HEK293T (cell line): Measurements from ENCODE around the gene ITGA3.

Experiments
- ARNT ChIP-seq: fragments of 450-650 bp; IDR thresholded peaks from 2 replicates; pipeline ENCODE4 v1.6.1; 2017; ENCODE audit warnings: mild to moderate bottlenecking
- BHLHE40 ChIP-seq: fragments of 450-650 bp; IDR thresholded peaks from 2 replicates; pipeline ENCODE4 v1.6.1; 2016; ENCODE audit warnings: mild to moderate bottlenecking, moderate library complexity, borderline replicate concordance
- ELF4 ChIP-seq: fragments of 450-650 bp; IDR thresholded peaks from 2 replicates; pipeline ENCODE4 v1.6.1; 2017; ENCODE audit warnings: antibody characterized with exemption
- FOXA1 ChIP-seq: fragments of 450-650 bp; IDR thresholded peaks from 2 replicates; pipeline ENCODE4 v1.6.1; 2016; ENCODE audit warnings: mild to moderate bottlenecking
- FOXM1 ChIP-seq: fragments of 450-650 bp; IDR thresholded peaks from 2 replicates; pipeline ENCODE4 v1.6.1; 2017; ENCODE audit warnings: mild to moderate bottlenecking, borderline replicate concordance
- HDGF ChIP-seq: fragments of 450-650 bp; IDR thresholded peaks from 2 replicates; pipeline ENCODE4 v1.6.1; 2017; ENCODE audit warnings: antibody characterized with exemption, borderline replicate concordance
- L3MBTL2 ChIP-seq: fragments of 450-650 bp; conservative IDR thresholded peaks from 2 replicates; pipeline ENCODE4 v1.6.1; 2016; ENCODE audit warnings: mild to moderate bottlenecking
- LEF1 ChIP-seq: fragments of 450-650 bp; IDR thresholded peaks from 2 replicates; pipeline ENCODE4 v1.6.1; 2017; ENCODE audit warnings: mild to moderate bottlenecking, borderline replicate concordance
- NFRKB ChIP-seq: fragments of 450-650 bp; IDR thresholded peaks from 2 replicates; pipeline ENCODE4 v1.6.1; 2016; ENCODE audit warnings: mild to moderate bottlenecking, moderate library complexity
- SP1 ChIP-seq: fragments of 450-650 bp; IDR thresholded peaks from 2 replicates; pipeline ENCODE4 v1.6.1; 2017
- SUZ12 ChIP-seq: fragments of 450-650 bp; IDR thresholded peaks from 2 replicates; pipeline ENCODE4 v1.6.1; 2016; ENCODE audit warnings: mild to moderate bottlenecking
- TARDBP ChIP-seq: fragments of 450-650 bp; IDR thresholded peaks from 2 replicates; pipeline ENCODE4 v1.6.1; 2016
- ZNF384 ChIP-seq: fragments of 450-650 bp; IDR thresholded peaks from 2 replicates; pipeline ENCODE4 v1.6.1; 2016
- TF ChIP-seq, protein P1 (sequence below): fragments of 450-650 bp; IDR thresholded peaks from 2 replicates; pipeline ENCODE4 v1.6.1; 2016

- TF ChIP-seq TARDBP: no peak
- TF ChIP-seq, protein P1, sequence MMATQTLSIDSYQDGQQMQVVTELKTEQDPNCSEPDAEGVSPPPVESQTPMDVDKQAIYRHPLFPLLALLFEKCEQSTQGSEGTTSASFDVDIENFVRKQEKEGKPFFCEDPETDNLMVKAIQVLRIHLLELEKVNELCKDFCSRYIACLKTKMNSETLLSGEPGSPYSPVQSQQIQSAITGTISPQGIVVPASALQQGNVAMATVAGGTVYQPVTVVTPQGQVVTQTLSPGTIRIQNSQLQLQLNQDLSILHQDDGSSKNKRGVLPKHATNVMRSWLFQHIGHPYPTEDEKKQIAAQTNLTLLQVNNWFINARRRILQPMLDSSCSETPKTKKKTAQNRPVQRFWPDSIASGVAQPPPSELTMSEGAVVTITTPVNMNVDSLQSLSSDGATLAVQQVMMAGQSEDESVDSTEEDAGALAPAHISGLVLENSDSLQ: no peak
- no peak for TF ChIP-seq FOXM1
- TF ChIP-seq L3MBTL2: no peak
- TF ChIP-seq FOXA1: no peak
- TF ChIP-seq HDGF: no peak
- no peak for TF ChIP-seq LEF1
- no peak for TF ChIP-seq SUZ12
- no peak for TF ChIP-seq ZNF384
- TF ChIP-seq ELF4: no peak
- no peak for TF ChIP-seq ARNT
- TF ChIP-seq BHLHE40: no peak
- TF ChIP-seq SP1: no peak
- no peak for TF ChIP-seq NFRKB
Observed at GRCh38 chr17:50090071-50090470, 34.2 kb downstream of the ITGA3 start.
